H1 (cell line): ENCODE data around the gene HOMER3. TPM values are rescaled to one million over a fixed set of nuclear protein-coding genes. Genes with fewer than 3 reads are reported as not detected.

Experiments
- CTCF ChIA-PET: fragments of 300-600 bp; sonication (Branson Sonifier 250); formaldehyde crosslinking; loops from one replicate; lab custom pipeline; 2021; ENCODE audit not compliant: partially characterized antibody; lab: Charles Lee
- POLR2A ChIA-PET: fragments of 300-600 bp; sonication (Branson Sonifier 250); formaldehyde crosslinking; loops from one replicate; lab custom pipeline; 2021; ENCODE audit warnings: inconsistent platforms; ENCODE audit not compliant: partially characterized antibody; lab: Charles Lee
- DNase-seq, 2 experiments: peaks; one replicate each; pipeline versions ENCODE4 v3.0.0 to v3.0.0-alpha.2; 2010 to 2022; ENCODE audit warnings: low spot score in 2 of 2, low read depth in 1 of 2, mixed read lengths in 1 of 2
- FAIRE-seq: peaks from 2 replicates; lab custom pipeline; 2011; peaks lifted over from hg19 to GRCh38; lab: Jason Lieb, UNC
- H2AFZ ChIP-seq: 2 replicates; pipeline ENCODE4 v1.8.1; 2012; ENCODE audit warnings: low read length, inconsistent platforms
- H2AK5ac ChIP-seq: 2 replicates; pipeline ENCODE4 v1.6.1; 2013; ENCODE audit warnings: low read depth, low read length
- H2BK120ac ChIP-seq: replicated peaks from 2 replicates; pipeline ENCODE3; 2013; ENCODE audit warnings: low read depth, low read length, inconsistent platforms
- H2BK12ac ChIP-seq: 2 replicates; pipeline ENCODE4 v1.6.1; 2013; ENCODE audit warnings: low read depth, low read length
- H2BK15ac ChIP-seq: 2 replicates; pipeline ENCODE4 v1.6.1; 2013; ENCODE audit warnings: low read length
- H2BK20ac ChIP-seq: 2 replicates; pipeline ENCODE4 v1.6.1; 2013; ENCODE audit warnings: low read length
- H2BK5ac ChIP-seq: 2 replicates; pipeline ENCODE4 v1.6.1; 2013; ENCODE audit warnings: low read depth, low read length
- H3K14ac ChIP-seq: 2 replicates; pipeline ENCODE4 v1.6.1; 2013; ENCODE audit warnings: inconsistent platforms; ENCODE audit not compliant: insufficient read length
- H3K18ac ChIP-seq: 2 replicates; pipeline ENCODE4 v1.6.1; 2013; ENCODE audit warnings: low read length; ENCODE audit errors: extremely low read depth
- H3K23ac ChIP-seq: 2 replicates; pipeline ENCODE4 v1.6.1; 2013; ENCODE audit warnings: inconsistent platforms; ENCODE audit not compliant: insufficient read length
- H3K23me2 ChIP-seq: 2 replicates; pipeline ENCODE4 v1.6.1; 2013; ENCODE audit warnings: low read depth, low read length
- H3K27ac ChIP-seq: 2 replicates; pipeline ENCODE4 v1.6.1; 2011; ENCODE audit warnings: low read depth, low read length, inconsistent platforms
- H3K27me3 ChIP-seq, 4 experiments: replicated peaks in 1 of 4; 1 replicate in 1 of 4; 2 replicates in 3 of 4; pipeline versions ENCODE4 v1.6.1 to v1.8.1; 2011 to 2013; ENCODE audit warnings: low read length in 3 of 4, mild to moderate bottlenecking in 3 of 4, inconsistent platforms in 2 of 4, mixed read lengths in 2 of 4, moderate library complexity in 1 of 4; ENCODE audit not compliant: control insufficient read depth in 3 of 4, insufficient read depth in 3 of 4; ENCODE audit errors: extremely low read depth in 1 of 4
- H3K36me3 ChIP-seq, 4 experiments: 2 replicates each; pipeline versions ENCODE4 v1.6.1 to v1.8.1; 2011 to 2013; ENCODE audit warnings: mild to moderate bottlenecking in 4 of 4, low read length in 3 of 4, moderate library complexity in 2 of 4, control low read depth in 1 of 4, inconsistent platforms in 1 of 4; ENCODE audit not compliant: insufficient read depth in 4 of 4, control insufficient read depth in 2 of 4
- H3K4ac ChIP-seq: replicated peaks from 2 replicates; pipeline ENCODE3; 2013; ENCODE audit warnings: low read length, low read depth, mixed read lengths, inconsistent platforms; ENCODE audit not compliant: insufficient read length
- H3K4me1 ChIP-seq, 4 experiments: replicated peaks in 1 of 4; 1 replicate in 1 of 4; 2 replicates in 3 of 4; pipeline versions ENCODE4 v1.6.1 to v1.8.1; 2011 to 2013; ENCODE audit warnings: low read length in 3 of 4, inconsistent platforms in 2 of 4, mixed read lengths in 1 of 4; ENCODE audit not compliant: insufficient read depth in 4 of 4, control insufficient read depth in 3 of 4
- H3K4me2 ChIP-seq, 2 experiments: 2 replicates each; pipeline versions ENCODE4 v1.6.1 to v1.8.1; 2011 to 2013; ENCODE audit warnings: low read depth in 2 of 2, low read length in 2 of 2, control low read depth in 1 of 2, inconsistent platforms in 1 of 2, mild to moderate bottlenecking in 1 of 2; ENCODE audit not compliant: insufficient read depth in 1 of 2
- H3K4me3 ChIP-seq, 4 experiments: fragments of 200-600, 300-600 bp in 1 of 4; sonication (generic), shearing (Covaris generic), sonication (Bioruptor Twin) in 1 of 4; 2 replicates each; pipeline versions ENCODE4 v1.5.1 to v1.8.1; 2011 to 2016; ENCODE audit warnings: low read length in 4 of 4, low read depth in 3 of 4, control low read depth in 2 of 4, inconsistent platforms in 2 of 4, mild to moderate bottlenecking in 2 of 4, mixed read lengths in 1 of 4, moderate library complexity in 1 of 4; ENCODE audit not compliant: insufficient read depth in 2 of 4; ENCODE audit errors: extremely low read depth in 1 of 4
- H3K56ac ChIP-seq: replicated peaks from 2 replicates; pipeline ENCODE3; 2013; ENCODE audit warnings: low read depth, mild to moderate bottlenecking, mixed read lengths, low read length, inconsistent platforms; ENCODE audit not compliant: insufficient read length
- H3K79me1 ChIP-seq: 2 replicates; pipeline ENCODE4 v1.6.1; 2013; ENCODE audit warnings: low read depth, low read length, control low read depth
- H3K79me2 ChIP-seq, 2 experiments: 2 replicates each; pipeline versions ENCODE4 v1.6.1 to v1.8.1; 2012 to 2013; ENCODE audit warnings: low read length in 2 of 2, mild to moderate bottlenecking in 2 of 2, inconsistent platforms in 1 of 2; ENCODE audit not compliant: insufficient read depth in 2 of 2, control insufficient read depth in 1 of 2
- H3K9ac ChIP-seq, 4 experiments: replicated peaks in 1 of 4; 1 replicate in 1 of 4; 2 replicates in 3 of 4; pipeline versions ENCODE4 v1.6.1 to v1.8.1; 2011 to 2013; ENCODE audit warnings: low read depth in 3 of 4, low read length in 3 of 4, control low read depth in 2 of 4, mild to moderate bottlenecking in 2 of 4, moderate library complexity in 2 of 4, inconsistent platforms in 1 of 4; ENCODE audit errors: extremely low read depth in 1 of 4
- H3K9me3 ChIP-seq, 2 experiments: 2 replicates each; pipeline versions ENCODE4 v1.6.1 to v1.8.1; 2012 to 2013; ENCODE audit warnings: mild to moderate bottlenecking in 2 of 2, moderate library complexity in 2 of 2, control low read depth in 1 of 2, inconsistent platforms in 1 of 2, low read depth in 1 of 2, low read length in 1 of 2, mixed read lengths in 1 of 2; ENCODE audit not compliant: insufficient read depth in 2 of 2
- H4K20me1 ChIP-seq, 2 experiments: replicated peaks in 1 of 2; 2 replicates each; pipeline versions ENCODE3 to v1.8.1; 2011 to 2013; ENCODE audit warnings: inconsistent platforms in 2 of 2, low read length in 2 of 2, mild to moderate bottlenecking in 1 of 2; ENCODE audit not compliant: insufficient read depth in 2 of 2, control insufficient read depth in 1 of 2
- H4K5ac ChIP-seq: 2 replicates; pipeline ENCODE4 v1.6.1; 2013; ENCODE audit warnings: low read length, low read depth, mixed read lengths, inconsistent platforms; ENCODE audit not compliant: insufficient read length
- H4K8ac ChIP-seq: 2 replicates; pipeline ENCODE4 v1.8.0; 2013; ENCODE audit warnings: mild to moderate bottlenecking, moderate library complexity, low read length, inconsistent platforms; ENCODE audit not compliant: insufficient read depth; ENCODE audit errors: extremely low read depth
- H4K91ac ChIP-seq: replicated peaks from 2 replicates; pipeline ENCODE3; 2013; ENCODE audit warnings: low read length, mixed read lengths, inconsistent platforms; ENCODE audit not compliant: insufficient read length
- BRCA1 ChIP-seq: IDR thresholded peaks from 2 replicates; pipeline ENCODE4 v1.6.1; 2012; ENCODE audit warnings: low read depth, low read length, improper control_type of control experiment
- CBX5 ChIP-seq: fragments of 300-800, 300-1000 bp; sonication (generic); IDR thresholded peaks from 2 replicates; pipeline ENCODE4 v1.7.1; 2016; ENCODE audit warnings: antibody characterized with exemption, low read length, low read depth
- CEBPB ChIP-seq: IDR thresholded peaks from 2 replicates; pipeline ENCODE4 v1.6.1; 2012; ENCODE audit warnings: low read depth, low read length
- JUN ChIP-seq: IDR thresholded peaks from 2 replicates; pipeline ENCODE4 v1.6.1; 2011; ENCODE audit warnings: low read depth, mild to moderate bottlenecking, improper control_type of control experiment, low read length
- JUND ChIP-seq: IDR thresholded peaks from 2 replicates; pipeline ENCODE4 v1.6.1; 2011; ENCODE audit warnings: mild to moderate bottlenecking, improper control_type of control experiment, low read length
- KDM5A ChIP-seq: fragments of 200-600 bp; IDR thresholded peaks from 2 replicates; pipeline ENCODE4 v1.7.1; 2012; ENCODE audit warnings: mild to moderate bottlenecking, low read length, inconsistent platforms, mixed read lengths
- NANOG ChIP-seq: IDR thresholded peaks from 2 replicates; pipeline ENCODE4 v1.6.1; 2011; ENCODE audit warnings: low read length, low read depth, mild to moderate bottlenecking, inconsistent platforms; ENCODE audit not compliant: insufficient read depth, poor library complexity, severe bottlenecking
- POLR2AphosphoS5 ChIP-seq: IDR thresholded peaks from 2 replicates; pipeline ENCODE4 v1.6.1; 2011; ENCODE audit warnings: low read depth, low read length
- RAD21 ChIP-seq, 2 experiments: IDR thresholded peaks in 1 of 2; conservative IDR thresholded peaks in 1 of 2; 2 replicates each; pipeline ENCODE4 v1.6.1; 2011; ENCODE audit warnings: low read depth in 2 of 2, low read length in 2 of 2, improper control_type of control experiment in 1 of 2, inconsistent platforms in 1 of 2, mild to moderate bottlenecking in 1 of 2, moderate library complexity in 1 of 2
- RNF2 ChIP-seq: fragments of 200-900, 300-1000 bp; sonication (generic); IDR thresholded peaks from 2 replicates; pipeline ENCODE4 v1.7.1; 2016; ENCODE audit warnings: borderline replicate concordance, low read depth, mild to moderate bottlenecking, antibody characterized with exemption, low read length; ENCODE audit not compliant: poor library complexity, severe bottlenecking; ENCODE audit errors: missing control alignments
- SP1 ChIP-seq: IDR thresholded peaks from 2 replicates; pipeline ENCODE4 v1.6.1; 2011; ENCODE audit warnings: low read depth, low read length
- TAF1 ChIP-seq: IDR thresholded peaks from 2 replicates; pipeline ENCODE4 v1.6.1; 2011; ENCODE audit warnings: mild to moderate bottlenecking, low read depth, low read length
- TAF7 ChIP-seq: optimal IDR thresholded peaks from 2 replicates; pipeline ENCODE3; 2011; ENCODE audit warnings: low read depth, mild to moderate bottlenecking, inconsistent platforms, low read length, moderate library complexity, borderline replicate concordance
- polyA plus RNA-seq, 7 experiments: library from polyadenylated mRNA; depleted of rRNA in 3 of 7; stranded (reverse) in 5 of 7; unstranded in 2 of 7; fragments of >200 nt in 5 of 7; fragments of 200-250 nt in 2 of 7; gene quantifications; 1 replicate in 5 of 7; 2 replicates in 1 of 7; 4 replicates in 1 of 7; pipeline versions ENCODE4 v1.2.1 to v1.2.3, GENCODE V29; 2011 to 2013; ENCODE audit warnings: missing spikeins in 2 of 7, mixed read lengths in 2 of 7
- total RNA-seq: library from RNA; stranded (reverse); fragmentation: NEBNext Ultra II Directional; extraction: Animal tissue kit (Norgen Biotek cat#: 25700); gene quantifications from 2 replicates; pipeline ENCODE4 v1.2.1, GENCODE V29; 2021

Gene HOMER3
- total and polyA plus RNA-seq, 2 of the 8 experiments (the other 6 are each of a cell fraction or from before 2014, with no cell fraction given) = 28.3 to 41.6 TPM

DNA sequence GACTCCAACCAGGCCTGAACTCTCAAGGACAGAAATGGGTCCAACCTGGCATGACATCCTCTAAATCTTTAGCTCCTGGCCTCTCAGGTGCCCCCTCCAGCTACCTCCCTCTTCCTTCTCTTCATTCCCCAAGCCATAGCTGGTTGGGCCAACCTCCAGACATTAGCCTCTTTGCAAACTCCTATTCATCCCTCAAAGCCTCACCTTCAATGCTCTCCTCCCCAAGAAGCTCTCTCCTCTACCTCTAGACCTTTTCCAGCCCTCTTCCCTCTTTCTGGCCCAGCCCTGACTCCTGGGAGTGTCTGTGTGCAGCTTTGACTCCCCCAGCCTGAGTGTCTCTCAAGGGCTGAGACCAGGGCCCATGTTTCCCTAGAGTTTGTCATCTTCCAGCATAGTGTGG, 5.3 kb upstream of the HOMER3 start:
- Histone ChIP-seq H2AFZ (no peak overlapping the region), H3K79me1 (no peaks in the 10 kb centered on the region), H3K4me2 (no peak overlapping the region), H4K5ac (no peak overlapping the region), H3K79me2 (no peaks in the 10 kb centered on the region; a peak in 1 of 4 replicates), H2AK5ac (no peak overlapping the region), H3K4ac (no peak overlapping the region), H3K4me3 (no peak overlapping the region), H2BK5ac (no peak overlapping the region), H4K8ac (no peak overlapping the region), H3K36me3 (0 out of 8 replicates have a peak, but pooled peaks cover 0 to 5% (median 0%) of the 10 kb centered on the region in 4 experiments), H3K4me1 (peaks cover 0 to 7% (median 6%) of the 10 kb centered on the region in 4 experiments; a peak in 6 of 7 replicates), H3K14ac (no peak overlapping the region), H3K27me3 (no peaks in the 10 kb centered on the region), H4K91ac (no peak overlapping the region), H2BK15ac (no peak overlapping the region), H2BK120ac (no peak overlapping the region), H3K18ac (no peak overlapping the region), H3K23me2 (peaks cover 7% of the 10 kb centered on the region; the same call in 1 of the 2 replicates), H2BK20ac (no peak overlapping the region), H4K20me1 (peaks cover 1 to 2% of the 10 kb centered on the region in 2 experiments), H3K9ac (no peak overlapping the region), H3K9me3 (no peaks in the 10 kb centered on the region), H3K23ac (no peak overlapping the region), H3K27ac (no peak overlapping the region), H3K56ac (no peak overlapping the region), H2BK12ac (no peak overlapping the region)
- no peak for FAIRE-seq
- DNase-seq = no peak
- POLR2A ChIA-PET = interaction anchor here (0.6 kb wide), 2 partner anchors 10 to 20 kb away, joined by 3 read pairs; no protein-coding TSS in a partner anchor
- CTCF ChIA-PET = interaction anchor here (0.8 kb wide), 1 partner anchor 12 kb away, joined by 3 read pairs; no protein-coding TSS in a partner anchor
- TF ChIP-seq NANOG (no peak), KDM5A (no peak), TAF1 (no peak), JUND (no peak), CEBPB (no peak), BRCA1 (no peak), POLR2AphosphoS5 (no peak), JUN (no peak), TAF7 (no peak), RNF2 (no peak), SP1 (no peak), CBX5 (no peak), RAD21 (IDR thresholded peaks at IDR 0.05 in 1 of 2, conservative IDR thresholded peaks at IDR 0.05 in 1 of 2; ENCODE audit: low read depth in 2 of 2, low read length in 2 of 2) (no peak)
